Astrocyte (in vitro differentiated cells and primary cell): ENCODE results near the gene COL8A2. TPM values are rescaled to one million over a fixed set of nuclear protein-coding genes. Genes with fewer than 3 reads are reported as not detected.

Experiments used
- DNase-seq: peaks from one replicate; pipeline ENCODE4 v3.0.0-alpha.2; 2010; ENCODE audit warnings: low read depth
- FAIRE-seq: peaks from 2 replicates; lab custom pipeline; 2011; peaks lifted over from hg19 to GRCh38; lab: Jason Lieb, UNC
- H2AFZ ChIP-seq: 2 replicates; pipeline ENCODE4 v1.6.0; 2012; ENCODE audit warnings: low read depth, low read length, inconsistent platforms
- H3K27ac ChIP-seq: 2 replicates; pipeline ENCODE4 v1.5.1; 2011; ENCODE audit warnings: low read depth, low read length, inconsistent platforms
- H3K27me3 ChIP-seq: 2 replicates; pipeline ENCODE4 v1.6.0; 2011; ENCODE audit warnings: low read length, inconsistent platforms; ENCODE audit not compliant: insufficient read depth
- H3K36me3 ChIP-seq: 2 replicates; pipeline ENCODE4 v1.5.1; 2011; ENCODE audit warnings: low read length, inconsistent platforms; ENCODE audit not compliant: insufficient read depth
- H3K4me1 ChIP-seq: 2 replicates; pipeline ENCODE4 v1.5.1; 2011; ENCODE audit warnings: low read length, inconsistent platforms; ENCODE audit not compliant: insufficient read depth
- H3K4me2 ChIP-seq: 2 replicates; pipeline ENCODE4 v1.6.0; 2012; ENCODE audit warnings: low read length, inconsistent platforms
- H3K4me3 ChIP-seq: 2 replicates; pipeline ENCODE4 v1.5.1; 2011; ENCODE audit warnings: low read depth, mild to moderate bottlenecking, low read length, inconsistent platforms; ENCODE audit not compliant: insufficient read depth
- H3K79me2 ChIP-seq: 2 replicates; pipeline ENCODE4 v1.6.0; 2012; ENCODE audit warnings: mild to moderate bottlenecking, low read length, inconsistent platforms; ENCODE audit not compliant: insufficient read depth
- H3K9ac ChIP-seq: 2 replicates; pipeline ENCODE4 v1.6.0; 2012; ENCODE audit warnings: mild to moderate bottlenecking, low read length, inconsistent platforms
- H3K9me3 ChIP-seq: 2 replicates; pipeline ENCODE4 v1.5.1; 2012; ENCODE audit warnings: low read depth, mild to moderate bottlenecking, low read length, inconsistent platforms; ENCODE audit not compliant: insufficient read depth
- H4K20me1 ChIP-seq: 2 replicates; pipeline ENCODE4 v1.6.0; 2012; ENCODE audit warnings: low read length, inconsistent platforms; ENCODE audit not compliant: insufficient read depth
- H3K27ac Mint-ChIP-seq: one replicate; pipeline ENCODE4 v1.8.0; 2021; ENCODE audit warnings: mild to moderate bottlenecking, mixed read lengths; ENCODE audit not compliant: unreplicated experiment
- H3K27me3 Mint-ChIP-seq: one replicate; pipeline ENCODE4 v1.8.0; 2021; ENCODE audit warnings: low read depth, mixed read lengths; ENCODE audit not compliant: unreplicated experiment
- H3K36me3 Mint-ChIP-seq: one replicate; pipeline ENCODE4 v1.8.0; 2021; ENCODE audit warnings: low read depth, mixed read lengths; ENCODE audit not compliant: unreplicated experiment
- H3K4me1 Mint-ChIP-seq: one replicate; pipeline ENCODE4 v1.8.0; 2021; ENCODE audit warnings: low read depth, mixed read lengths; ENCODE audit not compliant: unreplicated experiment
- H3K4me3 Mint-ChIP-seq: one replicate; pipeline ENCODE4 v1.8.0; 2021; ENCODE audit warnings: mild to moderate bottlenecking, moderate library complexity, mixed read lengths; ENCODE audit not compliant: unreplicated experiment
- H3K9me3 Mint-ChIP-seq: one replicate; pipeline ENCODE4 v1.8.0; 2021; ENCODE audit warnings: mild to moderate bottlenecking, mixed read lengths; ENCODE audit not compliant: unreplicated experiment
- CTCF ChIP-seq: IDR thresholded peaks from 2 replicates; pipeline ENCODE4 v1.5.1; 2011; ENCODE audit warnings: low read depth, mild to moderate bottlenecking, inconsistent platforms, low read length, moderate library complexity; ENCODE audit not compliant: insufficient read depth
- EZH2 ChIP-seq: IDR thresholded peaks from 2 replicates; pipeline ENCODE4 v1.6.1; 2012; ENCODE audit warnings: mild to moderate bottlenecking, low read length, inconsistent platforms; ENCODE audit not compliant: insufficient read depth
- total RNA-seq: library from RNA; stranded (reverse); gene quantifications from 2 replicates; pipeline ENCODE4 v1.2.1, GENCODE V29; 2021

Gene COL8A2
- total RNA-seq, 1 donor from 2014 or later, result 3.4 TPM

GRCh38 chr1:36166938-36167905, 42.2 kb upstream of the COL8A2 start:
- H3K4me3 Mint-ChIP-seq, result no peak overlapping the region

GRCh38 chr1:36166136-36166535, 41.1 kb upstream of the COL8A2 start:
- H3K4me2 ChIP-seq, result peak overlapping the region; percentile 17
- H3K4me3 ChIP-seq, result no peak overlapping the region
- H2AFZ ChIP-seq, result no peak overlapping the region
- Mint-ChIP-seq H3K36me3 (peaks cover 14% of the 10 kb centered on the region), H3K4me1 (peaks cover 51% of the 10 kb centered on the region), H3K27ac (no peak overlapping the region), H3K4me3 (peak overlapping the region; percentile 50), H3K9me3 (no peaks in the 10 kb centered on the region), H3K27me3 (no peaks in the 10 kb centered on the region)
- no peaks in the 10 kb centered on the region for H3K27me3 ChIP-seq
- H4K20me1 ChIP-seq, result peaks cover 98% of the 10 kb centered on the region
- peaks cover 99% of the 10 kb centered on the region for H3K79me2 ChIP-seq
- FAIRE-seq (no peak), DNase-seq (no peak)
- H3K9me3 ChIP-seq, result no peaks in the 10 kb centered on the region
- H3K27ac ChIP-seq, result peak overlapping the region; percentile 47
- TF ChIP-seq EZH2, result no peak
- no peak for TF ChIP-seq CTCF
- H3K9ac ChIP-seq, result peak overlapping the region; percentile 65
- H3K36me3 ChIP-seq, result peaks cover 27% of the 10 kb centered on the region
- peaks cover 30% of the 10 kb centered on the region for H3K4me1 ChIP-seq

More at GRCh38 chr1:36166938-36167905, 42.2 kb upstream of the COL8A2 start:
- H3K4me1 ChIP-seq, result peaks cover 23% of the 10 kb centered on the region
- no peaks in the 10 kb centered on the region for H3K27me3 ChIP-seq
- DNase-seq (peak; percentile 60), FAIRE-seq (no peak)
- no peaks in the 10 kb centered on the region for H3K9me3 Mint-ChIP-seq
- H3K27ac Mint-ChIP-seq, result peak overlapping the region; percentile 4
- peaks cover 21% of the 10 kb centered on the region for H3K36me3 Mint-ChIP-seq
- H3K9me3 ChIP-seq, result no peaks in the 10 kb centered on the region
- H3K4me2 ChIP-seq, result peak overlapping the region; percentile 53
- no peak overlapping the region for H3K4me3 ChIP-seq
- H3K4me1 Mint-ChIP-seq, result peaks cover 40% of the 10 kb centered on the region
- peak overlapping the region; percentile 65 for H3K9ac ChIP-seq
- peak overlapping the region; percentile 80 for H3K27ac ChIP-seq
- peaks cover 97% of the 10 kb centered on the region for H3K79me2 ChIP-seq
- H4K20me1 ChIP-seq, result peaks cover 97% of the 10 kb centered on the region
- TF ChIP-seq CTCF (no peak), EZH2 (no peak)
- peaks cover 30% of the 10 kb centered on the region for H3K36me3 ChIP-seq
- H3K27me3 Mint-ChIP-seq, result no peaks in the 10 kb centered on the region
- H2AFZ ChIP-seq, result no peak overlapping the region

GRCh38 chr1:36165145-36165544, 40.1 kb upstream of the COL8A2 start:
- Histone ChIP-seq H3K27ac (peak overlapping the region; percentile 12), H3K27me3 (no peaks in the 10 kb centered on the region), H3K4me3 (no peak overlapping the region), H3K36me3 (peaks cover 23% of the 10 kb centered on the region), H2AFZ (no peak overlapping the region), H4K20me1 (peaks cover 98% of the 10 kb centered on the region), H3K9me3 (no peaks in the 10 kb centered on the region), H3K4me1 (peaks cover 37% of the 10 kb centered on the region), H3K4me2 (no peak overlapping the region), H3K79me2 (peaks cover 99% of the 10 kb centered on the region), H3K9ac (peak overlapping the region; percentile 65)
- no peaks in the 10 kb centered on the region for H3K27me3 Mint-ChIP-seq
- no peaks in the 10 kb centered on the region for H3K9me3 Mint-ChIP-seq
- no peak for TF ChIP-seq CTCF
- no peak for TF ChIP-seq EZH2
- H3K4me3 Mint-ChIP-seq, result no peak overlapping the region
- peaks cover 14% of the 10 kb centered on the region for H3K36me3 Mint-ChIP-seq
- H3K27ac Mint-ChIP-seq, result no peak overlapping the region
- FAIRE-seq (no peak), DNase-seq (no peak)
- peaks cover 56% of the 10 kb centered on the region for H3K4me1 Mint-ChIP-seq
